Neutrophil (primary cell): ENCODE data around the gene CCDC54.

ENCODE experiments used
- H3K27ac ChIP-seq: fragments of 200-600 bp; sonication (generic); 2 replicates; pipeline ENCODE4 v1.5.1; 2016; ENCODE audit warnings: mild to moderate bottlenecking, moderate library complexity
- H3K27me3 ChIP-seq: fragments of 200-600 bp; sonication (generic); 2 replicates; pipeline ENCODE4 v1.6.0; 2016; ENCODE audit warnings: mild to moderate bottlenecking
- H3K36me3 ChIP-seq: fragments of 200-600 bp; sonication (generic); 2 replicates; pipeline ENCODE4 v1.5.1; 2017
- H3K4me1 ChIP-seq, 2 experiments: fragments of 200-600 bp in 1 of 2; sonication (generic) in 1 of 2; 1 replicate in 1 of 2; 2 replicates in 1 of 2; pipeline versions ENCODE4 v1.5.1 to v1.6.1; 2013 to 2016; ENCODE audit warnings: low read depth in 1 of 2, low read length in 1 of 2, mild to moderate bottlenecking in 1 of 2, moderate library complexity in 1 of 2; ENCODE audit not compliant: control insufficient read depth in 1 of 2, insufficient read depth in 1 of 2
- H3K4me3 ChIP-seq, 2 experiments: fragments of 200-600 bp in 1 of 2; sonication (generic) in 1 of 2; 1 replicate in 1 of 2; 2 replicates in 1 of 2; pipeline ENCODE4 v1.5.1; 2013 to 2016; ENCODE audit warnings: low read depth in 1 of 2, low read length in 1 of 2, mild to moderate bottlenecking in 1 of 2, moderate library complexity in 1 of 2
- H3K9me3 ChIP-seq: fragments of 200-600 bp; sonication (generic); 2 replicates; pipeline ENCODE4 v1.5.1; 2016
- TF ChIP-seq, protein P1 (sequence below): fragments of 200-600 bp; sonication (generic); IDR thresholded peaks from 2 replicates; pipeline ENCODE4 v1.5.1; 2016; ENCODE audit warnings: antibody characterized with exemption

Gene CCDC54

DNA sequence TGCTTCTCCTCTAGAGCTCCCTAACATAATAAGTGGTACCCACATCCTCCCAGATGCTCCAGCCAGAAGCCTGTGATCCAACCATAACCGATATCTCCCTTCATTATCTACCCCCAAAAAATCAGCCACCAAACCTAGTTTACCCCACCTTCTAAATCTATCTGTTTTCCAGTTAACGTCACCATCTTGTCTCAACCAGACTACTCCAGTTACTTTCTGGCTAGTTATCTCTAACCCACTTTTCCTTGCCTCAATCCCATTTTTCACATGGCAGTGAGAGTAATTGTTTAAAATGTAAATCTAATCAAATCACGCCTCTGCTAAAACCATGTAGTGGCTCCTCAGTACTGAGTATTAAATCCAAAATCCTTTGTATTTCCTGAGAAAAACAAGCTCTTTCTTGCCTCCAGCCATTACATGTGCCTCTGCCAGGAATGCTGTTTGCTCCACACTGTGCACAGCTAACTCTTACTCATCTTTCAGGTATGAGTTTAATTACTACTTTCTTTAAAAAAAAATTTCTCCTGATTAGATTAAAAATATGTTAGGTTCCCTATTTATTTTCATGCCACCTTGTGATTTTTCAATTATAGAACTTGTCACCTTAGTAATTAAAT lies 15.4 kb downstream of the CCDC54 start:
- TF ChIP-seq, protein P1, sequence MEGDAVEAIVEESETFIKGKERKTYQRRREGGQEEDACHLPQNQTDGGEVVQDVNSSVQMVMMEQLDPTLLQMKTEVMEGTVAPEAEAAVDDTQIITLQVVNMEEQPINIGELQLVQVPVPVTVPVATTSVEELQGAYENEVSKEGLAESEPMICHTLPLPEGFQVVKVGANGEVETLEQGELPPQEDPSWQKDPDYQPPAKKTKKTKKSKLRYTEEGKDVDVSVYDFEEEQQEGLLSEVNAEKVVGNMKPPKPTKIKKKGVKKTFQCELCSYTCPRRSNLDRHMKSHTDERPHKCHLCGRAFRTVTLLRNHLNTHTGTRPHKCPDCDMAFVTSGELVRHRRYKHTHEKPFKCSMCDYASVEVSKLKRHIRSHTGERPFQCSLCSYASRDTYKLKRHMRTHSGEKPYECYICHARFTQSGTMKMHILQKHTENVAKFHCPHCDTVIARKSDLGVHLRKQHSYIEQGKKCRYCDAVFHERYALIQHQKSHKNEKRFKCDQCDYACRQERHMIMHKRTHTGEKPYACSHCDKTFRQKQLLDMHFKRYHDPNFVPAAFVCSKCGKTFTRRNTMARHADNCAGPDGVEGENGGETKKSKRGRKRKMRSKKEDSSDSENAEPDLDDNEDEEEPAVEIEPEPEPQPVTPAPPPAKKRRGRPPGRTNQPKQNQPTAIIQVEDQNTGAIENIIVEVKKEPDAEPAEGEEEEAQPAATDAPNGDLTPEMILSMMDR: no peak
- no peak overlapping the region for H3K27ac ChIP-seq
- no peaks in the 10 kb centered on the region for H3K36me3 ChIP-seq
- H3K4me1 ChIP-seq: no peaks in the 10 kb centered on the region
- no peak overlapping the region for H3K4me3 ChIP-seq
- no peaks in the 10 kb centered on the region for H3K9me3 ChIP-seq
- H3K27me3 ChIP-seq: no peaks in the 10 kb centered on the region

- H3K9me3 ChIP-seq: no peaks in the 10 kb centered on the region
- H3K4me1 ChIP-seq: no peaks in the 10 kb centered on the region
- TF ChIP-seq, protein P1: no peak
- no peaks in the 10 kb centered on the region for H3K27me3 ChIP-seq
- H3K36me3 ChIP-seq: no peaks in the 10 kb centered on the region
- no peak overlapping the region for H3K27ac ChIP-seq
- no peak overlapping the region for H3K4me3 ChIP-seq
Observed at GRCh38 chr3:107394502-107394901, 17.3 kb downstream of the CCDC54 start.

DNA sequence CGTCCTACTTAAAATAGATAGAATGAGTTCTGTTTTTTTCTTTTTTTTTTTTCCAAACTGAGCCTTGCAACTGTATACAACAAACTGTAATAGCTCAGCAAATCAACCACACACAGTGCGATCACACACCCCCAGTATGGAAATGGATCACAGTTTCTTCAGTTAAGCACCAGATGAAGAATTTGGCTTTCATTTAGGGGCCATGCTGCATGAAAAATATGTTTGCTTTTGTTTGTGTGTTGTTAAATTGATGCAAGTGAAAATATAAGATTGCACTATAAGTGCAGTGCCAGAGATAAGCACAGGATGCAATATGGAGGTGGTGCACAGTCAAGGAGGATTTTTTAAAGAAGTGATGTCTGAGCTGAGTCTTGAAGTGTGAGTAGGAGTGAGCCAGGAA lies 17.8 kb downstream of the CCDC54 start:
- TF ChIP-seq, protein P1: no peak
- Histone ChIP-seq H3K36me3 (no peaks in the 10 kb centered on the region), H3K4me3 (no peak overlapping the region), H3K27ac (no peak overlapping the region), H3K27me3 (no peaks in the 10 kb centered on the region), H3K9me3 (no peaks in the 10 kb centered on the region), H3K4me1 (no peaks in the 10 kb centered on the region)

DNA sequence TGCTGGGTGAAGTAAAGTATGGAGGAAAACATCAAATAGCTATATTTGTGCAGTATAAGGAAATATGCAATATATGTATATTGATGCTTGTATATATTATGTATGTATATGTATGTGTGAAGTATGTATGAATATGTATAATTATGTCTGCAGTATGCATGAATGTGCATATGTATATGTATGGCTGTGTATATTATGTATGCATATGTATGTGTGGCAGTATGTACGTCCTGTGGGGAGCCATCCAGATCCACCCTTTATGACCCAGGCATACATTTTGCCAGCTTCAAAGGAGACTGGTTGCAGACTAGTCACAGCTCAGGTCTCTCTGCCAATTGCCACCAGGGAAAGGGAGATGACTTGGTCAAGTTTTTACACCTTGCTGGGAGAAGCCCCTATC lies 24.1 kb downstream of the CCDC54 start:
- TF ChIP-seq, protein P1: no peak
- no peak overlapping the region for H3K27ac ChIP-seq
- H3K4me1 ChIP-seq: no peaks in the 10 kb centered on the region
- H3K36me3 ChIP-seq: no peaks in the 10 kb centered on the region
- H3K9me3 ChIP-seq: no peaks in the 10 kb centered on the region
- no peaks in the 10 kb centered on the region for H3K27me3 ChIP-seq
- H3K4me3 ChIP-seq: no peak overlapping the region

DNA sequence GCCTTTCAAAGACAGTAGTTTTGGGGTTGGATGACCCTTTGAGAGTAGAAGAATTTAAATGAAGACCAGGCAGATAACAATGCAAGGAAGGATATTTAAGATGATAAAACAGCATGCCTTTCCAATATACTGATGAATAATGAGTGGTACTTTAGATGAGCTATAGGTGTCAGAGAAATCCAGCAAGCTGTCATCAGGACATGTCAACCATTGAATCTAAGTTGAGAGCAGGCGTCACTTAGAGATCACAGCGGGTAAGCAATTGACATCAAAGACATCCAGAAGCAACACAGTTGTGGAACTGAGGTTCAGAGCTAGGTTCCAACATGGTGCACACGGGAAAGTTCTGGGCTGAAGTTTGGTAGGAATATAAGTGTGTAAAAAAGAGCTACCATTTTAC lies 25.0 kb downstream of the CCDC54 start:
- H3K9me3 ChIP-seq: no peaks in the 10 kb centered on the region
- no peaks in the 10 kb centered on the region for H3K27me3 ChIP-seq
- no peak overlapping the region for H3K27ac ChIP-seq
- no peak overlapping the region for H3K4me3 ChIP-seq
- H3K4me1 ChIP-seq: no peaks in the 10 kb centered on the region
- no peaks in the 10 kb centered on the region for H3K36me3 ChIP-seq
- TF ChIP-seq, protein P1: no peak
